Sigmoid colon (tissue), 4 donors: ENCODE data around the gene SULT1A2.

Source experiments
- CTCF ChIP-seq, 4 experiments: fragments of 450-650 bp in 3 of 4; fragments of 200-600 bp in 1 of 4; IDR thresholded peaks; one replicate each; pipeline ENCODE4 v1.5.1; 2016 to 2019; ENCODE audit warnings: antibody characterized with exemption in 4 of 4, mild to moderate bottlenecking in 3 of 4, moderate library complexity in 2 of 4
- EP300 ChIP-seq, 4 donors: sonication (generic); formaldehyde crosslinking; IDR thresholded peaks; one replicate each; pipeline ENCODE4 v1.6.1; 2017; ENCODE audit warnings: antibody characterized with exemption in 4 of 4
- POLR2A ChIP-seq, 2 donors: fragments of 450-650 bp; IDR thresholded peaks; one replicate each; pipeline ENCODE4 v1.6.1; 2016; ENCODE audit warnings: antibody characterized with exemption in 2 of 2, mild to moderate bottlenecking in 2 of 2, moderate library complexity in 2 of 2
- POLR2AphosphoS5 ChIP-seq, 4 donors: sonication (generic); formaldehyde crosslinking; IDR thresholded peaks; one replicate each; pipeline ENCODE4 v1.6.1; 2017; ENCODE audit warnings: antibody characterized with exemption in 4 of 4

- no peak for TF ChIP-seq CTCF (IDR thresholded peaks at IDR 0.05)
- no peak for TF ChIP-seq POLR2AphosphoS5 (IDR thresholded peaks at IDR 0.05)
- no peak for TF ChIP-seq POLR2A (IDR thresholded peaks at IDR 0.05)
- TF ChIP-seq EP300 (IDR thresholded peaks at IDR 0.05) = no peak
These were observed 50.2 kb downstream of the SULT1A2 start for GRCh38 chr16:28546626-28547025.
